H1 (cell line): Measurements from ENCODE around the gene NECAB3. TPM values are rescaled to one million over a fixed set of nuclear protein-coding genes. Genes with fewer than 3 reads are reported as not detected.

Experiments
- CREB1 ChIP-seq: IDR thresholded peaks from 2 replicates; pipeline ENCODE4 v1.6.1; 2012; ENCODE audit warnings: inconsistent platforms
- CTCF ChIP-seq, 3 experiments: IDR thresholded peaks; 1 replicate in 2 of 3; 2 replicates in 1 of 3; pipeline versions ENCODE4 v1.5.1 to v1.6.1; 2011; ENCODE audit warnings: low read length in 3 of 3, mild to moderate bottlenecking in 3 of 3, inconsistent platforms in 2 of 3, low read depth in 1 of 3, moderate library complexity in 1 of 3; ENCODE audit not compliant: insufficient read depth in 1 of 3; ENCODE audit errors: control extremely low read depth in 1 of 3
- KDM1A ChIP-seq: fragments of 200-600, 300-600 bp; sonication (generic); IDR thresholded peaks from 2 replicates; pipeline ENCODE4 v1.7.1; 2016; ENCODE audit warnings: mild to moderate bottlenecking, low read length, borderline replicate concordance
- POLR2AphosphoS5 ChIP-seq: IDR thresholded peaks from 2 replicates; pipeline ENCODE4 v1.6.1; 2011; ENCODE audit warnings: low read depth, low read length
- polyA plus RNA-seq, 7 experiments: library from polyadenylated mRNA; depleted of rRNA in 3 of 7; stranded (reverse) in 5 of 7; unstranded in 2 of 7; fragments of >200 nt in 5 of 7; fragments of 200-250 nt in 2 of 7; gene quantifications; 1 replicate in 5 of 7; 2 replicates in 1 of 7; 4 replicates in 1 of 7; pipeline versions ENCODE4 v1.2.1 to v1.2.3, GENCODE V29; 2011 to 2013; ENCODE audit warnings: missing spikeins in 2 of 7, mixed read lengths in 2 of 7
- total RNA-seq: library from RNA; stranded (reverse); fragmentation: NEBNext Ultra II Directional; extraction: Animal tissue kit (Norgen Biotek cat#: 25700); gene quantifications from 2 replicates; pipeline ENCODE4 v1.2.1, GENCODE V29; 2021

The NECAB3 gene
- total and polyA plus RNA-seq, 2 of the 8 experiments (the other 6 are each of a cell fraction or from before 2014, with no cell fraction given) = 20.5 to 46.2 TPM

GRCh38 chr20:33685328-33686099 is 11.3 kb upstream of the NECAB3 start (continued):
- peak; percentile 80; the same call in 1 of the 2 replicates for TF ChIP-seq KDM1A
- TF ChIP-seq POLR2AphosphoS5 = peak; percentile 47; the same call in 1 of the 2 replicates
- no peak for TF ChIP-seq CREB1
- no peak for TF ChIP-seq CTCF (IDR thresholded peaks at IDR 0.05; ENCODE audit: control extremely low read depth in 1 of 3, insufficient read depth in 1 of 3, low read depth in 1 of 3, low read length in 3 of 3)
